Heart left ventricle (tissue), 16 donors: ENCODE measurements around the gene CCDC51. TPM values are rescaled to one million over a fixed set of nuclear protein-coding genes. Genes with fewer than 3 reads are reported as not detected.
A peak's percentile ranks its signal among the peaks of the same experiment; 100 is the strongest.

ENCODE experiments used
- ATAC-seq, 4 donors: fragments of 200-7000 bp; cut with Tn5 transposase; one replicate each; pipeline ENCODE4 v1.9.1; 2020 to 2022; ENCODE audit warnings: moderate library complexity in 4 of 4, mild to moderate bottlenecking in 3 of 4, moderate number of reproducible peaks in 1 of 4
- DNase-seq, 5 donors: peaks; one replicate each; pipeline ENCODE4 v3.0.0-alpha.2; 2020
- H3K27ac ChIP-seq, 12 donors: fragments of 200-600 bp; sonication (generic) in 4 of 12; one replicate each; pipeline versions ENCODE4 v1.5.0 to v1.8.0; 2016 to 2022; ENCODE audit warnings: mild to moderate bottlenecking in 2 of 12
- H3K27me3 ChIP-seq, 9 donors: fragments of 200-600 bp; sonication (generic) in 2 of 9; one replicate each; pipeline versions ENCODE4 v1.5.1 to v1.8.0; 2016 to 2022; ENCODE audit warnings: mild to moderate bottlenecking in 3 of 9
- H3K36me3 ChIP-seq, 9 donors: fragments of 200-600 bp; sonication (generic) in 2 of 9; one replicate each; pipeline versions ENCODE4 v1.5.0 to v1.8.0; 2018 to 2022; ENCODE audit warnings: mild to moderate bottlenecking in 2 of 9
- H3K4me1 ChIP-seq, 12 donors: fragments of 200-600 bp; sonication (generic) in 4 of 12; one replicate each; pipeline versions ENCODE4 v1.5.0 to v1.8.0; 2016 to 2022; ENCODE audit warnings: mild to moderate bottlenecking in 3 of 12
- H3K4me3 ChIP-seq, 12 donors: fragments of 200-600 bp; sonication (generic) in 4 of 12; one replicate each; pipeline versions ENCODE4 v1.5.0 to v1.8.0; 2017 to 2022; ENCODE audit warnings: mild to moderate bottlenecking in 9 of 12, moderate library complexity in 4 of 12
- H3K9me3 ChIP-seq, 12 donors: fragments of 200-600 bp; sonication (generic) in 4 of 12; one replicate each; pipeline versions ENCODE4 v1.5.0 to v1.8.0; 2016 to 2022; ENCODE audit warnings: mild to moderate bottlenecking in 1 of 12
- POLR2A ChIP-seq, 2 donors: fragments of 450-650 bp; IDR thresholded peaks; one replicate each; pipeline ENCODE4 v1.6.1; 2017; ENCODE audit warnings: antibody characterized with exemption in 2 of 2, mild to moderate bottlenecking in 2 of 2, moderate library complexity in 2 of 2
- WGBS, 4 donors: extraction: QIAGEN DNeasy Blood & Tissue Kit in 2 of 4; methylation state at CpG; one replicate each; pipeline versions ENCODE4 v1.1.5 to v1.1.7; 2013 to 2018; 5-methylcytosine and 5-hydroxymethylcytosine counted together
- intact Hi-C, 10 donors: fragments of 100-400 bp; cut with DNase I; formaldehyde crosslinking; loops; one replicate each; pipeline versions ENCODE4 v1.11.1 to v1.14.2; 2022
- polyA plus RNA-seq, 2 donors: library from polyadenylated mRNA; stranded (reverse); fragments of 200-250 nt; gene quantifications; one replicate each; pipeline ENCODE4 v1.2.3, GENCODE V29; 2013
- total RNA-seq, 9 donors: library from RNA; depleted of rRNA in 2 of 9; stranded (reverse); fragments of >200 nt in 2 of 9; fragmentation: NEBNext Ultra II Directional in 3 of 9; extraction: Animal tissue kit (Norgen Biotek cat#: 25700) in 3 of 9; gene quantifications; one replicate each; pipeline versions ENCODE4 v1.1.0 to v1.2.4, GENCODE V29; 2016 to 2023
- TF ChIP-seq, protein P1 (sequence below), 12 donors: fragments of 200-600 bp; sonication (generic) in 4 of 12; IDR thresholded peaks; one replicate each; pipeline versions ENCODE4 v1.5.0 to v1.8.0; 2018 to 2022; ENCODE audit warnings: antibody characterized with exemption in 12 of 12, mild to moderate bottlenecking in 5 of 12
- donor health status: ischemic (EF 13 %, LVEDD 7.1; RV severe dilation, severe dysfunction).
- donor health status: healthy with polysubstance abuse.
- donor health status: DM: no; HTN: yes; CAD: no.
- donor health status: DM: no; HTN: no; CAD: no.
- donor health status: ischemic (EF 25% LVEDD 6.9; RV normal size, moderate dysfunction).
- donor health status: ischemic (EF 25% LVEDD 5.7; RV mildly dilated, moderate dysfunction).
- donor health status: healthy.
- donor health status: DM: yes; HTN: yes; CAD: no.
- donor health status: ischemic (EF 35%, LVEDD 5.7; RV mildly dilated, moderate dysfunction).
- donor health status: nonischemic (EF 11% LVEDD 7.7; RV severe dilation, severe dysfunction).
- donor health status: DM: yes; HTN: yes; CAD: no.
- donor health status: PGD.
- donor health status: ischemic (EF 29% LVEDD 5.4; RV normal size, mild dysfunction).
- donor health status: nonischemic (EF 23%, LVEDD 6.1; RV moderate dilation, normal function).

CCDC51 gene
- total and polyA plus RNA-seq, 11 donors, result 8.2 to 14.8 (median 11.6) TPM

DNA sequence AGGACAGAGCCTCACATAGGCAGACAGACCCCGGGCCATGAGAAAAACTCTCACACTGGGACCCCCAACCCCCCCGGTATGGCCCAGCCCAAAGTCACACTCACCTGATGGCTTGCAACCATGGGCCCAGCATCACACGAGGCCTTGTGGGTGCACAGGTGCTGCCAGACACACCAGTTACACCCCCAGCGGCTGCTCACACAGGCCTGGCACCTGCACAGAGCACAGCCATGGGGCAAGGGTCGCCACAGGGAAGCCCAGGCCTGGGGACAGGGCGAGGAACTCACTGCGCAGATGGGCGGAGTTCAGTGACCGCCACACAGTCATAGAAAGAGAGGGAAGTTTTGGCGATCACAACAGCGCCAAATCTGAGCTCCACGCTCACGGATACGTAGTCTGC, 19.4 kb downstream of the CCDC51 start:
- peaks cover 0 to 44% (median 11%) of the 10 kb centered on the region in 12 donors for H3K4me1 ChIP-seq
- no peaks in the 10 kb centered on the region for H3K27me3 ChIP-seq
- H3K4me3 ChIP-seq, result no peak overlapping the region
- no peak overlapping the region for H3K27ac ChIP-seq
- no peak for ATAC-seq
- no peaks in the 10 kb centered on the region for H3K9me3 ChIP-seq
- peak in 1 of 5 donors; percentile 36 for DNase-seq
- intact Hi-C loops, result no loop called here
- peaks cover 0 to 43% (median 16%) of the 10 kb centered on the region in 9 donors for H3K36me3 ChIP-seq
- WGBS, 4 donors, result 94 to 96% (median 95%) methylated on average over 13 to 14 of the region's 14 CpGs
- no peak for TF ChIP-seq POLR2A (IDR thresholded peaks at IDR 0.05)
- TF ChIP-seq, protein P1, sequence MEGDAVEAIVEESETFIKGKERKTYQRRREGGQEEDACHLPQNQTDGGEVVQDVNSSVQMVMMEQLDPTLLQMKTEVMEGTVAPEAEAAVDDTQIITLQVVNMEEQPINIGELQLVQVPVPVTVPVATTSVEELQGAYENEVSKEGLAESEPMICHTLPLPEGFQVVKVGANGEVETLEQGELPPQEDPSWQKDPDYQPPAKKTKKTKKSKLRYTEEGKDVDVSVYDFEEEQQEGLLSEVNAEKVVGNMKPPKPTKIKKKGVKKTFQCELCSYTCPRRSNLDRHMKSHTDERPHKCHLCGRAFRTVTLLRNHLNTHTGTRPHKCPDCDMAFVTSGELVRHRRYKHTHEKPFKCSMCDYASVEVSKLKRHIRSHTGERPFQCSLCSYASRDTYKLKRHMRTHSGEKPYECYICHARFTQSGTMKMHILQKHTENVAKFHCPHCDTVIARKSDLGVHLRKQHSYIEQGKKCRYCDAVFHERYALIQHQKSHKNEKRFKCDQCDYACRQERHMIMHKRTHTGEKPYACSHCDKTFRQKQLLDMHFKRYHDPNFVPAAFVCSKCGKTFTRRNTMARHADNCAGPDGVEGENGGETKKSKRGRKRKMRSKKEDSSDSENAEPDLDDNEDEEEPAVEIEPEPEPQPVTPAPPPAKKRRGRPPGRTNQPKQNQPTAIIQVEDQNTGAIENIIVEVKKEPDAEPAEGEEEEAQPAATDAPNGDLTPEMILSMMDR (IDR thresholded peaks at IDR 0.05), result no peak

DNA sequence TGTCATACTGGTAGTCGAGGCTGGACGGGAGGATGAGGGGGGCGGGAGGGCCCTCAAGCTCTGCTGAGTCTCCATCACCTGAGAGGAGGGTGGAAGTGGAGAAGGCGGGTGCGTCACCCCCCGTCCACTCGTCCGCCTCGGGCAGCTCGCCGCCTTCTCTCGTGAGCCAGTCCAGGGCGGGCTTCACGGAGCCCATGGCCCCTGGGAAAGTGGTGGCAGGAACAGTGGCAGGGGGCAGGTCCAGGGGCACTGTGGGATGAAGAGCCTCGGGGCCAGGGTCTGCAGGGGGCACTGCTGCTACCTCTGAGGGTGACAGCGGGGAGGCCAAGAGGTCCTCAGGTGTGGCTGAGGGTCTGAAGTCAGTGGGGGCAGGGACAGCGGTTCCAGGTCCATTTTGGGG, 20.3 kb downstream of the CCDC51 start:
- Histone ChIP-seq H3K27ac (no peak overlapping the region), H3K36me3 (peaks cover 0 to 53% (median 25%) of the 10 kb centered on the region in 9 donors), H3K9me3 (no peaks in the 10 kb centered on the region), H3K27me3 (no peaks in the 10 kb centered on the region), H3K4me1 (peaks cover 0 to 34% (median 2%) of the 10 kb centered on the region in 12 donors), H3K4me3 (no peak overlapping the region)
- no peak for TF ChIP-seq POLR2A (IDR thresholded peaks at IDR 0.05)
- TF ChIP-seq, protein P1 (IDR thresholded peaks at IDR 0.05), result no peak
- WGBS, 4 donors, result 90 to 92% (median 91%) methylated on average over 17 of the region's 17 CpGs
- intact Hi-C loops, result no loop called here
- peak in 1 of 5 donors; percentile 41 for DNase-seq
- ATAC-seq, result no peak

DNA sequence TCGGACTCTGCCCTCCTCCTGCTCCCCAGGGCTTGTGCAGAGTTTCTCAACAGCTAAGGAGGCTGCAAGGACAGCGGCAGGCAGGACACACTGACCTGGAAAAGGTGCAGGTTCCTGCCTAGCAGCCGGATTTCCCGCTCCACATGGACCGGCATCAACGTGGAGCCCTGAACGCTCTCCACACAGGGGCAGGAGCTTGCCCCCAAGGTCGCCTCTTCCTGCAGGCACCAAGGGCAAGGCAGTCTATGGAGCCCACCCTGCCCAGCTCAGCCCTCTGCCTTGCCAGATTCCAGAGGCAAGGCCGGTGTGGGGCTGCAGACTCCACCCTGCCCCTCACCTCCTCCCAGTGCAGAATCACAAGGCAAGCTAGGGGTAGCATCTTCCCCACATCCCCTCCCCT, 20.8 kb downstream of the CCDC51 start:
- WGBS, 4 donors, result 90 to 94% (median 91%) methylated on average over 7 to 9 of the region's 9 CpGs
- TF ChIP-seq, protein P1 (IDR thresholded peaks at IDR 0.05), result no peak
- no peak for TF ChIP-seq POLR2A (IDR thresholded peaks at IDR 0.05)
- H3K27me3 ChIP-seq, result no peaks in the 10 kb centered on the region
- H3K4me3 ChIP-seq, result no peak overlapping the region
- peaks cover 0 to 30% (median 0%) of the 10 kb centered on the region in 12 donors for H3K4me1 ChIP-seq
- peaks cover 0 to 57% (median 29%) of the 10 kb centered on the region in 9 donors for H3K36me3 ChIP-seq
- ATAC-seq (no peak), DNase-seq (peak in 1 of 5 donors; percentile 17)
- H3K9me3 ChIP-seq, result no peaks in the 10 kb centered on the region
- intact Hi-C loops, result no loop called here
- H3K27ac ChIP-seq, result no peak overlapping the region

DNA sequence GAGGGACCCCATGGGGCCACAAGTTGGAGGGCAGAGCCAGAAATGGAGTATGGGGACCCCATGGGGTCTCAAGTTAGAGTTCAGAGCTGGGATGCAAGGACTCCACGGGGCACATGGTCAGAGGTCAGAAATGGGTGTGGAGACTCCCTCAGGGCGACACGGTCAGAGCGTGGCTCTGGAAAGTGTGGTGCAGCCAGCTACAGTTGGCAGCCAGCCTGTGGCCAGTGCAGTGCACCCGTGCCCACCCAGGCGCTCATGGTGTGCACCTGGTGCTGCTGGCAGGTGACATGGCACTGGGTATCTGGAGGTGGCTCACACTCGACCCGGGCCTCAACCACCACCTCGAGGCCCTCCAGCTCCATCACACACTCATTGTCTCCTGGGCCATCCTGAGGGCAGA, 21.3 kb downstream of the CCDC51 start:
- ATAC-seq, result no peak
- H3K4me3 ChIP-seq, result no peak overlapping the region
- H3K27ac ChIP-seq, result no peak overlapping the region
- no peaks in the 10 kb centered on the region for H3K9me3 ChIP-seq
- intact Hi-C loops, result no loop called here
- no peaks in the 10 kb centered on the region for H3K27me3 ChIP-seq
- TF ChIP-seq, protein P1 (IDR thresholded peaks at IDR 0.05), result no peak
- no peak for TF ChIP-seq POLR2A (IDR thresholded peaks at IDR 0.05)
- peak in 2 of 5 donors; percentile 7 to 46 for DNase-seq
- 61 to 93% (median 88%) methylated on average over 5 to 9 of the region's 9 CpGs for WGBS, 4 donors
- peaks cover 0 to 62% (median 32%) of the 10 kb centered on the region in 9 donors for H3K36me3 ChIP-seq
- peaks cover 0 to 25% (median 0%) of the 10 kb centered on the region in 12 donors for H3K4me1 ChIP-seq
